ENCODE measurements around the gene CFAP100. TPM values are rescaled to one million over a fixed set of nuclear protein-coding genes. Genes with fewer than 3 reads are reported as not detected.

The CFAP100 gene
- total and polyA plus RNA-seq, 2 of the 4 experiments (the other 2 are of a cell fraction) = not detected

- no peak for TF ChIP-seq USF2 (IDR thresholded peaks at IDR 0.05; ENCODE audit: low read depth, low read length)
- no peak for TF ChIP-seq POLR2A (IDR thresholded peaks at IDR 0.05; ENCODE audit: low read depth, low read length)
- no peak for TF ChIP-seq CEBPB (IDR thresholded peaks at IDR 0.05; ENCODE audit: low read depth, low read length)
- TF ChIP-seq RFX5 (IDR thresholded peaks at IDR 0.05; ENCODE audit: low read depth, low read length) = no peak
These were observed 80.0 kb downstream of the CFAP100 start (continued) for GRCh38 chr3:126474498-126475412.
